ENCODE results near the gene FCGBP. TPM values are rescaled to one million over a fixed set of nuclear protein-coding genes. Genes with fewer than 3 reads are reported as not detected.

Gene FCGBP
- total RNA-seq, 1 donor from 2014 or later, result 3.1 TPM

DNA sequence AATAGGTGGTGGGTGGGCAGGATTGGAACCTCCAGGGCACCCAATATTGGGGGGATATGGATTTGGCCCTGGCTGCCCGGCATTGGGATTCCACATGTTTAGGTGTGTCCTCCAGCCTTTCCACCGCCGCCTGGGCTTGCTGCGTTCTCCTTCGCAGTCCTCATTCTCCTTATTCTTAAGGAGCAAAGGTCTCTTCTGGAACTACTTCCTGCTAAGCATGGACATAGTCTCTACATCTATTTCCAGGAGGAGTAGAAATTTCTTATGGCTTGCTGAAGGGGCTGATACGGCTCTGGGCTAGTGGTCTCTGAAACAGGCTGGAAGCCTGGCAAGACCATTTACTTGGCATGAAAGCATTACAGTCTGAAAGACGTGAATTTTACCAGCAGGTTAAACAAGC is 9.2 kb upstream of the FCGBP start:
- DNase-seq, result no peak

GRCh38 chr19:39942366-39942730 is 7.9 kb upstream of the FCGBP start:
- DNase-seq, result no peak

DNA sequence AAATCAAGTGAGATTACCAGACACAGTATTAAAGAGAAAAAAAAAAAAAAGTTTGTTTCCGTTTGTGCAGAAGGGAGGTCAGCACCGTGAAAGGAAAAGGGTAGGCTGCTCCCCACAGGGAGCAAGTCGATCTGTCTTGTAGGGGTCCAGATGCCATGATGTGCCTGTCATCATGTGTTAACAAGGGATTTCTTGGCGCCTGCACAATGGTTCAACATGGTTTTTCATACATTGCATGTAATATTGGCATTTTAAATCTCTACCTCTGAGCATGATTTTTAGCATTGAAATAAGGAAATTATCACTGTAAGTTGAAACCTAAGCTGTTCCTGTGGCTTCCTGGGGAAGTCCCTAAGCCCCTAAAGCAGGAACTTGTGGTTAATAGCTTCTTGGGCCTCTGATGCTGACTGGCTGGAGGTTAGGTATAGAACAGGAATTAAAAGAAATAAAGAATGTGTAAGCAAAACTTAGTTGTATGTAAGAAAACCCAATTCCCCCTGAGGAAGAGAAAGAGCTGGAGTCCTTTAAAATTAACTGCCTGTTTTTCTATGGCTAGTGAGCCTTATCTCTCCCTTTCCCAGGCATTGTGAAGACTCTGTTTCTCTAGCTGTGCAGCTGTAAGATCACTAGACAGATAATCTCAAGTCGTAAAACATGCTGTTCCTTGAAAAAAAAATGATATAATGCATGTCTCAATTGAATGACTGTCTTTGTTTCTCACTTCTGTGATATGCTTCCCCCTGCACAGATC is 7.4 kb upstream of the FCGBP start:
- DNase-seq, result no peak

GRCh38 chr19:39941151-39941550 is 6.7 kb upstream of the FCGBP start:
- no peak for DNase-seq

GRCh38 chr19:39940221-39940833 is 5.9 kb upstream of the FCGBP start:
- no peak for DNase-seq

DNA sequence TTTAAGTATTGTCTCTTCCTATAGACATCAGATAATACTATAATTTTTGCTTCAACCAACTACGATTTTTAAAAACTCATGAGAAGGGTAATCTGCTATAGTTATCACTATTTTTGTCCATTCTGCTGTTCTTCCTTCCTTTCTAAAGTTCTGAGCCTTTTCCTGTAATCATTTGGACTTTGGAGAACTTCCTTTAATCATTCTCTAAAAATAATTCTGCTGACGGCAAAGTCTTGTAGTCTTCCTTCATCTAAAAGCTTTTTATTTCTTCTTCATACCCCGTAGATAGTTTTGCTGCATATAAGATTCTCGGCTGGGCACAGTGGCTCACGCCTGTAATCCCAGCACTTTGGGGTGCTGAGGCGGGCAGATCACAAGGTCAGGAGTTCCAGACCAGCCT is 5.1 kb upstream of the FCGBP start:
- no peak for DNase-seq

DNA sequence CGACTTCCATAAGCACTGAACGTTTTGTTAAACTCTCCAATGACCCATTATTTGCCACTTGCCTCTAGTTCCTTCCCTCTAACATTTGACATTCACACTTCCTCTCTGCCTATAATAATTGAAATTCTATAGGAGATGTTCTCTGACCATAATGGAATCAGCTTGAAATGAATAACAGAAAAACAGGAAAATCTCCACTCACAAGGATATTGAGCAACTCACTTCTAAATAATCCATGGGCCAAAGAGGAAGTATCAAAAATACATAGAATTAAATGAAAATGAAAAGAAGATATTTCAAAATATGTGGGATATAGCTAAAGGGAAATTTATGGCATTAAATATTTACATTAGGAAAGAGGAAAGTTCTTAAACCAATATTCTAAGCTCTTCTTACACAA is 3.4 kb upstream of the FCGBP start:
- DNase-seq, result no peak

- DNase-seq, result no peak
These were observed 2.8 kb upstream of the FCGBP start for GRCh38 chr19:39937094-39937720.

GRCh38 chr19:39936622-39937021 is 2.2 kb upstream of the FCGBP start:
- DNase-seq, result no peak

DNA sequence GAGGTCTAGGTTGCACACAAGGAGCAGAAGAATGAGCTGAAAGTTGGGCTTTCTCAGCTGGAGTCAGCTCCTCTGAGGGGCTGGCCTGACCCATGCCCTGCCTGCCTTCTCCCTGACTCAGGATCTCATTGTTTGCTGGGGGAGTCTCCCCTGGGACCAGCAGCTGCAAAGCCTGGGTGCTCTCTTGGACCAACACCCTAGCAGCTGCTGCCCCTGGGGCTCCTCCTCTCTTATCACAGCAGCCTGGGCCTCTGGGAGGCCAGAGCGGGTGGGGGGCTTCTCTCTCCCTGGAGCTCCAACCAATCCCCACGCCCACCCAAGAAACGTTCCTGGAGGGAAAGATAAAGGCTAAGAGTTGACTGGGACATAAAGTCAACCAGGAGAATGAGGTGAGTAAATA is 1.6 kb upstream of the FCGBP start:
- DNase-seq, result no peak

DNA sequence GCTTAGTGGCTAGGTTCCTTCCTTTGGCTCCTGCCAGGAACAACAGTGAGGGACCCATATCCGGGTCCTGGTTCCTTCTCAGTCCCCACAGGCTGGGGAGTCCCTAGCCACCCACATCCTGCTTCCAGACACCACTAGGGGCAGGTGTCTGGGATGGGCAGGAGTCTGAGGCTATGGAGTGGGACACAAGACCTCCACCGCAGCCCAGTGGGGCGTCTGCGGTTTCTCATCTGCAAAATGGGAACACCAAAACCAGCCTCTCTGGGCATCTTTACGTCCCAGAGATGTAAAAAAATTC is 879 bp upstream of the FCGBP start:
- no peak for DNase-seq

- DNase-seq, result no peak
These were observed 4.7 kb downstream of the FCGBP start for GRCh38 chr19:39929750-39930149.

- no peak for DNase-seq
These were observed 6.1 kb downstream of the FCGBP start for GRCh38 chr19:39928357-39928725.

GRCh38 chr19:39927524-39928356 is 6.7 kb downstream of the FCGBP start:
- DNase-seq, result no peak

GRCh38 chr19:39927076-39927475 is 7.4 kb downstream of the FCGBP start:
- no peak for DNase-seq

- no peak for DNase-seq
These were observed 8.2 kb downstream of the FCGBP start for GRCh38 chr19:39926170-39926760.

DNA sequence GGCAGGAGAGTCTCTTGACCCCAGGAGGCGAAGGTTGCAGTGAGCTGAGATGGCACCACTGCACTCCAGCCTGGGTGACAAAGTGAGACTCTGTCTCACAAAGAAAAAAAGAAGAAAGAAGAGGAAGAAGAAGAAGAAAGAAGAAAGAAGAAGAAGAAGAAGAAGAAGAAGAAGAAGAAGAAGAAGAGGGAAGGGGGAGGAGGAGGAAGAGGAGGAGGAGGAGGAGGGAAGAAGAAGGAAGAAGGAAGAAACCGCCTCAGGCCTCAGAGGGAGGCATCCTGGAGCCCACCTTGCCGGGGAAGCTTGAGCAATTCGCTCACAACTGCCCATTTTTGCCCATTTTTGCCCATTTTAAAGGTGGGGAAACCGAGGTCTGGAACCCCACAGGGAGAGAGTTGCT is 9.5 kb downstream of the FCGBP start:
- no peak for DNase-seq

- DNase-seq, result no peak
These were observed 10.0 kb downstream of the FCGBP start for GRCh38 chr19:39924389-39924788.

DNA sequence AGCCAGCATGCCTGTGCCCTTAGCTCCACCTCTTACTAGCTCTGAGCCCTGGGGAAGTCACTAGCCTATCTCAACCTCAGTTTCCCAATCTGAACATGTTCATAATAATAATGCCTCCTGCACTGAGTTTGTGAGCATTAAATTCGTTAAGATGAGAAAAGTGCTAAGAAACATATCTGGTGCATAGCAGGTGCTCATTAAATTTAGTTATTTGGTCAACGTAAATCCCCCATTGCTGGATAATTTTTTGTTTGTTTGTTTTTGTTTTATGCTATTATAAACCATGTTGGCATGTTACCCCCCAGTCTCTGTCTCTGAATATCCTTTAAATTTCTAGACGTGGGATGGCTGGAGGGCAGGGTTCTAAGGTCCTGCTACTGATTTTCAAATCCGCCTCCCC is 10.6 kb downstream of the FCGBP start:
- DNase-seq, result no peak

GRCh38 chr19:39919976-39920375 is 14.5 kb downstream of the FCGBP start:
- DNase-seq, result no peak

DNA sequence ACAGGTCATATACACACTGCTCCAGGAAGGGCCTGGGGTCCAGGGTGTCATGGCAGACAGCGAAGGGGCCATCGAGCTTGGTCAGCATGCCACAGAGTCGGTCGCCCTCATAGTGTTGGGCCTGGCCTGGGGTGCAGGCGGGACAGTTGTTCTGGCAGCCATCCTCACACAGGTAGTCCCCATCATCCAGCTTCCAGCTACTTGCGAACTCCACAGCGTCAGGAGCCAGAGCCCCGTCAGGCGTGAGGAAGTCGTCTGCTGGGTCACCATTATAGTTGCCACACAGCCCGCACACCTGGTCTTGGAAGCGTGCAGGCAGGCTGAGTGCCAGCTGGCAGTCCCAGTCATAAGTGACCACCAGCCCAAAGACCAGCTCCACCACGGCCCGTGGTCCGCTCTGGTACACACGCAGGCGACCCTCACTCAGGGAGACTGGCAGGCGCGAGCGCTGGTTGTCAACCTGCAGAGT is 16.2 kb downstream of the FCGBP start:
- DNase-seq, result no peak

DNA sequence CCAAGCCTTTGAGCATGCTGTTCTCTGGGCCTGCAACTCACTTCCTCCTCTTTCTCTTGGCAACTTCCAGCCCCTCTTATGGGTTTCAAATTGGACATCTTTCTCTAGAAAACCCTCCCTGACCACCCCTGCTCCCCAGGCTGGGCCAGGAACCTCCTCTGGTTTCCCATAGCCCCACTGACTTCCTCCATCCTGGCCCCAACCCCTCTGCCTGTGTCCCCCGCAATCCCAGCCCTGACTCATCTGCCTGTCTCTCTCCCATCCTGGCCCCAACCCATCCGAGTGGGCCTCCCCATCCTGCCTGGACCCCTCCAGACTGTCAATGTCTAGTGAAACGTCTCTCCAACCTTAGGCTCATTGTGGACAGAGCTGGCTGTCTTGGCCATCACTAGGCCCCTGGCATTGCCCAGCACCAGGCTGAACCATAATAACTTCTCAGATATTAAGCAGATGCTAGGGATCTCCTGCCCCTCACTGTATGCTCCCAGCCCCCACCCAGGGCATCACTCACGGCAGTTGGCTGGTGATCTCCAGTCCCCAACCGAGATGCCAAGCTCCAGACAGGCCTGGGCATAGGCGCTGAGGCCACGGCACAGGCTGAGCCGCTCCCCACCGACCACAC is 16.8 kb downstream of the FCGBP start:
- DNase-seq, result no peak
